Stomach (tissue), 4 donors: Measurements from ENCODE around the gene ANKRD11.

Experiments used
- CTCF ChIP-seq, 7 experiments: fragments of 450-650 bp in 4 of 7; fragments of 200-600 bp in 3 of 7; sonication (generic) in 3 of 7; IDR thresholded peaks; one replicate each; pipeline ENCODE4 v1.5.1; 2016 to 2019; ENCODE audit warnings: antibody characterized with exemption in 7 of 7, control low read depth in 2 of 7, mild to moderate bottlenecking in 1 of 7
- EP300 ChIP-seq: sonication (generic); formaldehyde crosslinking; IDR thresholded peaks from one replicate; pipeline ENCODE4 v1.6.1; 2017; ENCODE audit warnings: antibody characterized with exemption
- POLR2A ChIP-seq, 4 donors: fragments of 450-650 bp; IDR thresholded peaks; one replicate each; pipeline ENCODE4 v1.6.1; 2016; ENCODE audit warnings: antibody characterized with exemption in 4 of 4, control low read depth in 2 of 4, mild to moderate bottlenecking in 1 of 4, moderate library complexity in 1 of 4
- POLR2AphosphoS5 ChIP-seq, 3 donors: sonication (generic); formaldehyde crosslinking; IDR thresholded peaks; one replicate each; pipeline ENCODE4 v1.6.1; 2016; ENCODE audit warnings: antibody characterized with exemption in 3 of 3

DNA sequence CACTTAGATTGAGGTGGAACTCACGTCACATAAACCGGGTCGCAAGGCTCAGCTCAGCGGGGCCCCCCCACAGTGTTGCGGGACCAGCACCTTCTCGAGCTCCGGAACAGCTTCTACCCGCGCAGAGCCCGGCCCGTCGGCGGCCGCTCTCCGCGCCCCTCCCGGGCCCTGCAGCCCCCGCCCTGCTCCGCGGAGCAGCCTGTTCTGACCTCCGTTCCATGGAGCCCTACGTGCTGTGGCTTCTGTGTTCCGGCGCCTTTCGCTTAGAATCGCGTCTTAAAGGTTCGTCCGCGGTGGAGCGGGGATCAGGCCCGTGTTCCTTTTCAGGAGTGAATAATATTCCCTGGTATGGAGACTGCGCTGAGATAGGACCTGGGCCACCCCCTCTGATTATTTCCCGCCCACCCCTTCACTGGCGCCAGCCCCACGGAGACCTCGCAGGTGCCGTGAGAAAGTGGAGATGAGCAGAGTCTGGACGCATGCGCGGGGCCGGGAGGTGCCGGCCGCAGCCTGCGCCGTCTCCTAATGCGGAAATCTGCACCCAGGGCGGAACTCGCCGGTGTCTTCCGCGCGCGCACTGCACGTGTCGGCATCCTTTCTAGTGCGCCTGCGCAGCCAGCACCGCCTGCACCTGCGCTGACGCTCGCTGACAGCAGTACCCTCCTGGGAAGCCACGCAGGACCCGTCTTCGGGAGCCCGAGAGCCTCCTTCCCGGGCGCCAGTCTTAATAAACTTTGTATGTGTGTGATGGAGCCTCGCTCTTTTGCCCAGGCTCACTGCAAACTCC, 242.0 kb downstream of the ANKRD11 start:
- TF ChIP-seq CTCF (IDR thresholded peaks at IDR 0.05) = no peak
- no peak for TF ChIP-seq POLR2A (IDR thresholded peaks at IDR 0.05)
- no peak for TF ChIP-seq POLR2AphosphoS5 (IDR thresholded peaks at IDR 0.05)
- TF ChIP-seq EP300 = no peak
